ENCODE results near the gene NSD1. TPM values are rescaled to one million over a fixed set of nuclear protein-coding genes. Genes with fewer than 3 reads are reported as not detected.

NSD1 gene
- total RNA-seq, 1 donor from 2014 or later, result 32.4 TPM

DNA sequence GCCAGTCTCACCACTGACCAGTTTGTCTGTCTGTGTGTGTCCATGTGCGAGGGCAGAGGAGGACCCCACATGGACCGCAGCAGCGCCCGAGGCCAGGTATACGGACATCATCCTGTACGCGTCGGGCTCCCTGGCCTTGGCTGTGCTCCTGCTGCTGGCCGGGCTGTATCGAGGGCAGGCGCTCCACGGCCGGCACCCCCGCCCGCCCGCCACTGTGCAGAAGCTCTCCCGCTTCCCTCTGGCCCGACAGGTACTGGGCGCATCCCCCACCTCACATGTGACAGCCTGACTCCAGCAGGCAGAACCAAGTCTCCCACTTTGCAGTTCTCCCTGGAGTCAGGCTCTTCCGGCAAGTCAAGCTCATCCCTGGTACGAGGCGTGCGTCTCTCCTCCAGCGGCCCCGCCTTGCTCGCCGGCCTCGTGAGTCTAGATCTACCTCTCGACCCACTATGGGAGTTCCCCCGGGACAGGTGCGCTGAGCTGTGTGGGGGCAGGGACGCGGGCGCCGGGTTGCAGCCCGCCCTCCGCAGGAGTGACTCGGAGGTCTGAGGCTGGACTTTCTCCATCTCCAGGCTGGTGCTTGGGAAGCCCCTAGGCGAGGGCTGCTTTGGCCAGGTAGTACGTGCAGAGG lies 40.4 kb upstream of the NSD1 start:
- TF ChIP-seq, protein P1, sequence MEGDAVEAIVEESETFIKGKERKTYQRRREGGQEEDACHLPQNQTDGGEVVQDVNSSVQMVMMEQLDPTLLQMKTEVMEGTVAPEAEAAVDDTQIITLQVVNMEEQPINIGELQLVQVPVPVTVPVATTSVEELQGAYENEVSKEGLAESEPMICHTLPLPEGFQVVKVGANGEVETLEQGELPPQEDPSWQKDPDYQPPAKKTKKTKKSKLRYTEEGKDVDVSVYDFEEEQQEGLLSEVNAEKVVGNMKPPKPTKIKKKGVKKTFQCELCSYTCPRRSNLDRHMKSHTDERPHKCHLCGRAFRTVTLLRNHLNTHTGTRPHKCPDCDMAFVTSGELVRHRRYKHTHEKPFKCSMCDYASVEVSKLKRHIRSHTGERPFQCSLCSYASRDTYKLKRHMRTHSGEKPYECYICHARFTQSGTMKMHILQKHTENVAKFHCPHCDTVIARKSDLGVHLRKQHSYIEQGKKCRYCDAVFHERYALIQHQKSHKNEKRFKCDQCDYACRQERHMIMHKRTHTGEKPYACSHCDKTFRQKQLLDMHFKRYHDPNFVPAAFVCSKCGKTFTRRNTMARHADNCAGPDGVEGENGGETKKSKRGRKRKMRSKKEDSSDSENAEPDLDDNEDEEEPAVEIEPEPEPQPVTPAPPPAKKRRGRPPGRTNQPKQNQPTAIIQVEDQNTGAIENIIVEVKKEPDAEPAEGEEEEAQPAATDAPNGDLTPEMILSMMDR (IDR thresholded peaks at IDR 0.05; ENCODE audit: insufficient read depth, low read length, severe bottlenecking), result no peak
- DNase-seq (ENCODE audit: low read depth), result no peak
- FAIRE-seq, result no peak
- Histone ChIP-seq H3K36me3 (ENCODE audit: control insufficient read depth, insufficient read depth, low read length) (no peaks in the 10 kb centered on the region), H3K27me3 (ENCODE audit: control insufficient read depth, insufficient read depth, low read length) (no peaks in the 10 kb centered on the region), H3K4me3 (ENCODE audit: low read depth, low read length) (no peak overlapping the region)

DNA sequence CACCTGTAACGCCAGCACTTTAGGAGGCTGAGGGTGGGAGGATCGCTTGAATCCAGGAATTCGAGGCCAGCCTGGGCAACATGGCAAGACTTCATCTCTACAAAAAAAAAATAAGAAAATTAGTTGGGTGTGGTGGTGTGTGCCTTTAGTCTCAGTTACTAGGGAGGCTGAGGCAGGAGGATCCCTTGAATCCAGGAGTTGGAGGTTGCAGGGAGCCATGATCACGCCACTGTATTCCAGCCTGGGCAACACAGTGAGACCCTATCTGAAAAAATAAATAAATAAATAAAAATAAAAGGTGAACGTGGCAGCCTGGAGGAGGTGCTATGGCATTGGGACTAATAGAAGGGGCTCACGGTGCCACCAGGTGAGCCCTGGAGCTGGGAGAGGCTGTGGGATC lies 39.8 kb upstream of the NSD1 start:
- no peak for FAIRE-seq
- no peak overlapping the region for H3K4me3 ChIP-seq (ENCODE audit: low read depth, low read length)
- H3K36me3 ChIP-seq (ENCODE audit: control insufficient read depth, insufficient read depth, low read length), result no peaks in the 10 kb centered on the region
- H3K27me3 ChIP-seq (ENCODE audit: control insufficient read depth, insufficient read depth, low read length), result no peaks in the 10 kb centered on the region
- TF ChIP-seq, protein P1 (IDR thresholded peaks at IDR 0.05; ENCODE audit: insufficient read depth, low read length, severe bottlenecking), result no peak
- DNase-seq (ENCODE audit: low read depth), result no peak

DNA sequence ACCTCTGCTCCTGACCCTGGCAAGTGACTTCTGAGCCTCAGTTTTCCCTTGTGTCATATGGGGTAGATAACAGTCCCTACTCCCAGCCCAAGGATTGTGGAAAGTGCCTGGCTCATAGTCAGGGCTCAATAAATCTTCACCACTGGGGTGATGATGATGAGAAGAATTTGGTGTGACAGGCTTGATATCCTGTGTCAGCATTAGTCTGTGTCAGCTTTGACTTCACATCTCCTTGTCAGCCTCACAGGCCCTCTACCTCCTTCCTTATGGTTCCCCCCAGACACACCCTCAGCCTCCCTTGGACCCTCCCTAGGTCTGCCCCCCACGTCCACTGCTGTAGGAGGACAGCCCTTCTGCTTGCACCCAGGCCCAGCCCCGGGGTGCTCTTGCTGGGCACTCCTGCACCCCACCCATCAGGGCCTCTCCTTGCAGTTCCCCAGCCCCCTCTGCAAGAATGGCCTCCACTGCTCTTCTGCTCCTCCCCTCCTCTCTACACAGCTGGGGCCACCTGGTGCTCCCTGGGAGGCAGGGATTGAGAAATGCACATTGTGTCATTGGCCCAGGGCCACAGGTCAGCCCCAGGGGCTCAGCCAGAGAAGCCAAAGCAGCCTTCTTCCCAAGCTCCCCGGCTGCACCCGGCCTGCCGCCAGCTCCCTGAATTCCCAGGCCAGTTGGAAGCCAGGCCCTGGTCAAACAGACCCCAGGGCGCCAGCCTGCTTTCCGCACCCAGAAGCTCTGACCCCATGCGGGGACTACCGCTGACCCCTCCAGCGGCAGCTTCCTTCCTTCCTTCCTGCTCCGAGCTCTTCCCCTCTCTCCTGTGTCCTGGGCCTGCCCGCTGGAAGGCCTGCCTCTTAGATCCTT lies 39.1 kb upstream of the NSD1 start:
- DNase-seq (ENCODE audit: low read depth) (no peak), FAIRE-seq (no peak)
- no peaks in the 10 kb centered on the region for H3K27me3 ChIP-seq (ENCODE audit: control insufficient read depth, insufficient read depth, low read length)
- H3K36me3 ChIP-seq (ENCODE audit: control insufficient read depth, insufficient read depth, low read length), result no peaks in the 10 kb centered on the region
- H3K4me3 ChIP-seq (ENCODE audit: low read depth, low read length), result no peak overlapping the region
- TF ChIP-seq, protein P1 (IDR thresholded peaks at IDR 0.05; ENCODE audit: insufficient read depth, low read length, severe bottlenecking), result no peak

DNA sequence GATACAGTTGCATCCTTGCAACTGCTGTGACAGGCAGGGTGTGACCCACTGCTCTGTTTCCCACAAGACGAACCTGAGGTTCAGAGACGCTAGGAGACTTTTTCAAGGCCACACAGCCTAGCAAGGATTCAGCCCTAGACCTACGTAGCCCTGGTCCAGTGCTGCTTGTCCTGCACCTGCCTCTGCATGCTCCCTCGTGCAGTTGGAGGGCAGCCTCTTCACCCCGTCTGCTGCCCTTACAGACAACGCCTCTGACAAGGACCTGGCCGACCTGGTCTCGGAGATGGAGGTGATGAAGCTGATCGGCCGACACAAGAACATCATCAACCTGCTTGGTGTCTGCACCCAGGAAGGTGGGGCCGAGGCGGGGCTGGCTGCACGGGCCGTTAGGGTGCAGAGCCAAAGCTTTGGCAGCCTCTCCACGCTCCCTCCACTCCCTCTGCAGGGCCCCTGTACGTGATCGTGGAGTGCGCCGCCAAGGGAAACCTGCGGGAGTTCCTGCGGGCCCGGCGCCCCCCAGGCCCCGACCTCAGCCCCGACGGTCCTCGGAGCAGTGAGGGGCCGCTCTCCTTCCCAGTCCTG lies 38.4 kb upstream of the NSD1 start:
- no peak for DNase-seq (ENCODE audit: low read depth)
- Histone ChIP-seq H3K4me3 (ENCODE audit: low read depth, low read length) (no peak overlapping the region), H3K27me3 (ENCODE audit: control insufficient read depth, insufficient read depth, low read length) (no peaks in the 10 kb centered on the region), H3K36me3 (ENCODE audit: control insufficient read depth, insufficient read depth, low read length) (no peaks in the 10 kb centered on the region)
- TF ChIP-seq, protein P1 (IDR thresholded peaks at IDR 0.05; ENCODE audit: insufficient read depth, low read length, severe bottlenecking), result no peak
- no peak for FAIRE-seq

DNA sequence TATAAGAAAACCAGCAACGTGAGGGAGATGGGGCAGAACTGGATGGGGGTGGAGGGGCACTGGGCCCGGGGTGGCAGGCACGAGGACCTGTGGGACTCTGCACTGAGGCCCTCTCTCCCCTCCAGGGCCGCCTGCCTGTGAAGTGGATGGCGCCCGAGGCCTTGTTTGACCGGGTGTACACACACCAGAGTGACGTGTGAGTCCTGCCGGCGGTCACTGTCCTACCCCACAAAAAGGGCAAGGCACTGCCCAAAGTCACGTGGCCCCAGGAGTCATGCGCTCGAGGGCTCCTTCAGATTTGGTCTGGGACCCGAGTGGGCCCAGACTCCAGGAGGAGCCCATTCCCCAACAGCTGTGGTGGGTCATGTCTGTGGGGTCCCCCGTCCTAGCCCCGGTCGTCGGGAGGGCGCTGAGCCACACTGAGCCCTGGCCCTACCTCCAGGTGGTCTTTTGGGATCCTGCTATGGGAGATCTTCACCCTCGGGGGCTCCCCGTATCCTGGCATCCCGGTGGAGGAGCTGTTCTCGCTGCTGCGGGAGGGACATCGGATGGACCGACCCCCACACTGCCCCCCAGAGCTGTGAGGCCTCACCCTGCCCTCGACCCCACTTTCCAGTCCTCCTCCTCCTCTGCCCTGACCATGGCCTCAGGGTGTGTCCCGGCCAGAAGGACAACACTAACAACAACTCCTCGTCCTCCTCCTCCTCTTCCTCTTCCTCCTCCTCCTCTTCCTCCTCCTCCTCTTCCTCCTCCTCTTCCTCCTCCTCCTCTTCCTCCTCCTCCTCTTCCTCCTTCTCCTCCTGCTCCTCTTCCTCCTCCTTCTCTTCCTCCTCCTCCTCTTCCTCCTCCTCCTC lies 37.2 kb upstream of the NSD1 start:
- no peaks in the 10 kb centered on the region for H3K36me3 ChIP-seq (ENCODE audit: control insufficient read depth, insufficient read depth, low read length)
- TF ChIP-seq, protein P1 (IDR thresholded peaks at IDR 0.05; ENCODE audit: insufficient read depth, low read length, severe bottlenecking), result no peak
- DNase-seq (ENCODE audit: low read depth), result no peak
- H3K4me3 ChIP-seq (ENCODE audit: low read depth, low read length), result no peak overlapping the region
- FAIRE-seq, result no peak
- H3K27me3 ChIP-seq (ENCODE audit: control insufficient read depth, insufficient read depth, low read length), result no peaks in the 10 kb centered on the region
